ENCODE data around the gene JAM3. TPM values are rescaled to one million over a fixed set of nuclear protein-coding genes. Genes with fewer than 3 reads are reported as not detected.

The JAM3 gene
- total and polyA plus RNA-seq, 2 of the 8 experiments (the other 6 are each of a cell fraction or from before 2014, with no cell fraction given) = 19.6 to 42.8 TPM

DNA sequence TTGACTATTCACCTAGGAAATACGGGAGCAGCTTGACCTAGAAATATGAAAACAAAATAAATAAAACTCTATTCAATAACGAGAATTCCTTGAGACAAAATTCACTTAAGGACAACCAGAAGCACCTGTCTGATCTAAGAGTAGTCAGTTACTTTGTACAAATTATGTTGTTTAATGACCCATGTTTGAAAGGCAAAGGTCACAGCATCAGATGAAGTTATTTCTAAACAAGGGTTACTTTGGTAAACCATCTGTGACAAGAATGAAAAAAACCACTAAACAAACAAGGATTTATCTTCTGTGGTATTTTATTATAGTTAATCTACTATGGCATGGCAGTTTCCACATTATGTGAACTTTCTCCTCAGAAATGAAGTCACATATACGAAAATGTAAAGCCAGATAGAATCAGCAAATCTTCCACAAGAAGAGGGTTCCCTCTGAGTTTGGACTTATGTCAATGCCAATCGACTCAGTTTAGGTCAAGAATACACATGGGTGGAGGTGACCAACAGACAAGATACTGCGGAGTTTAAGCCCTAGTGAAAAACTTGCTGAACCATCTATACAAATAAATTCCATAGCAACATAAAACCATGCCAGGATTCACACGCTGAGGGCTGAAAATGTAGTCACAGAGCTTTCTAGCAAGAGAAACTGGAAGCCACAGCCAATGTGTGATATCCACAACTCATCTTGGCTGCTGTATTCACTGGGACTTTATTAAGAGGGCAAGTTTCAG lies 101.5 kb downstream of the JAM3 start (continued):
- TF ChIP-seq, protein P1, sequence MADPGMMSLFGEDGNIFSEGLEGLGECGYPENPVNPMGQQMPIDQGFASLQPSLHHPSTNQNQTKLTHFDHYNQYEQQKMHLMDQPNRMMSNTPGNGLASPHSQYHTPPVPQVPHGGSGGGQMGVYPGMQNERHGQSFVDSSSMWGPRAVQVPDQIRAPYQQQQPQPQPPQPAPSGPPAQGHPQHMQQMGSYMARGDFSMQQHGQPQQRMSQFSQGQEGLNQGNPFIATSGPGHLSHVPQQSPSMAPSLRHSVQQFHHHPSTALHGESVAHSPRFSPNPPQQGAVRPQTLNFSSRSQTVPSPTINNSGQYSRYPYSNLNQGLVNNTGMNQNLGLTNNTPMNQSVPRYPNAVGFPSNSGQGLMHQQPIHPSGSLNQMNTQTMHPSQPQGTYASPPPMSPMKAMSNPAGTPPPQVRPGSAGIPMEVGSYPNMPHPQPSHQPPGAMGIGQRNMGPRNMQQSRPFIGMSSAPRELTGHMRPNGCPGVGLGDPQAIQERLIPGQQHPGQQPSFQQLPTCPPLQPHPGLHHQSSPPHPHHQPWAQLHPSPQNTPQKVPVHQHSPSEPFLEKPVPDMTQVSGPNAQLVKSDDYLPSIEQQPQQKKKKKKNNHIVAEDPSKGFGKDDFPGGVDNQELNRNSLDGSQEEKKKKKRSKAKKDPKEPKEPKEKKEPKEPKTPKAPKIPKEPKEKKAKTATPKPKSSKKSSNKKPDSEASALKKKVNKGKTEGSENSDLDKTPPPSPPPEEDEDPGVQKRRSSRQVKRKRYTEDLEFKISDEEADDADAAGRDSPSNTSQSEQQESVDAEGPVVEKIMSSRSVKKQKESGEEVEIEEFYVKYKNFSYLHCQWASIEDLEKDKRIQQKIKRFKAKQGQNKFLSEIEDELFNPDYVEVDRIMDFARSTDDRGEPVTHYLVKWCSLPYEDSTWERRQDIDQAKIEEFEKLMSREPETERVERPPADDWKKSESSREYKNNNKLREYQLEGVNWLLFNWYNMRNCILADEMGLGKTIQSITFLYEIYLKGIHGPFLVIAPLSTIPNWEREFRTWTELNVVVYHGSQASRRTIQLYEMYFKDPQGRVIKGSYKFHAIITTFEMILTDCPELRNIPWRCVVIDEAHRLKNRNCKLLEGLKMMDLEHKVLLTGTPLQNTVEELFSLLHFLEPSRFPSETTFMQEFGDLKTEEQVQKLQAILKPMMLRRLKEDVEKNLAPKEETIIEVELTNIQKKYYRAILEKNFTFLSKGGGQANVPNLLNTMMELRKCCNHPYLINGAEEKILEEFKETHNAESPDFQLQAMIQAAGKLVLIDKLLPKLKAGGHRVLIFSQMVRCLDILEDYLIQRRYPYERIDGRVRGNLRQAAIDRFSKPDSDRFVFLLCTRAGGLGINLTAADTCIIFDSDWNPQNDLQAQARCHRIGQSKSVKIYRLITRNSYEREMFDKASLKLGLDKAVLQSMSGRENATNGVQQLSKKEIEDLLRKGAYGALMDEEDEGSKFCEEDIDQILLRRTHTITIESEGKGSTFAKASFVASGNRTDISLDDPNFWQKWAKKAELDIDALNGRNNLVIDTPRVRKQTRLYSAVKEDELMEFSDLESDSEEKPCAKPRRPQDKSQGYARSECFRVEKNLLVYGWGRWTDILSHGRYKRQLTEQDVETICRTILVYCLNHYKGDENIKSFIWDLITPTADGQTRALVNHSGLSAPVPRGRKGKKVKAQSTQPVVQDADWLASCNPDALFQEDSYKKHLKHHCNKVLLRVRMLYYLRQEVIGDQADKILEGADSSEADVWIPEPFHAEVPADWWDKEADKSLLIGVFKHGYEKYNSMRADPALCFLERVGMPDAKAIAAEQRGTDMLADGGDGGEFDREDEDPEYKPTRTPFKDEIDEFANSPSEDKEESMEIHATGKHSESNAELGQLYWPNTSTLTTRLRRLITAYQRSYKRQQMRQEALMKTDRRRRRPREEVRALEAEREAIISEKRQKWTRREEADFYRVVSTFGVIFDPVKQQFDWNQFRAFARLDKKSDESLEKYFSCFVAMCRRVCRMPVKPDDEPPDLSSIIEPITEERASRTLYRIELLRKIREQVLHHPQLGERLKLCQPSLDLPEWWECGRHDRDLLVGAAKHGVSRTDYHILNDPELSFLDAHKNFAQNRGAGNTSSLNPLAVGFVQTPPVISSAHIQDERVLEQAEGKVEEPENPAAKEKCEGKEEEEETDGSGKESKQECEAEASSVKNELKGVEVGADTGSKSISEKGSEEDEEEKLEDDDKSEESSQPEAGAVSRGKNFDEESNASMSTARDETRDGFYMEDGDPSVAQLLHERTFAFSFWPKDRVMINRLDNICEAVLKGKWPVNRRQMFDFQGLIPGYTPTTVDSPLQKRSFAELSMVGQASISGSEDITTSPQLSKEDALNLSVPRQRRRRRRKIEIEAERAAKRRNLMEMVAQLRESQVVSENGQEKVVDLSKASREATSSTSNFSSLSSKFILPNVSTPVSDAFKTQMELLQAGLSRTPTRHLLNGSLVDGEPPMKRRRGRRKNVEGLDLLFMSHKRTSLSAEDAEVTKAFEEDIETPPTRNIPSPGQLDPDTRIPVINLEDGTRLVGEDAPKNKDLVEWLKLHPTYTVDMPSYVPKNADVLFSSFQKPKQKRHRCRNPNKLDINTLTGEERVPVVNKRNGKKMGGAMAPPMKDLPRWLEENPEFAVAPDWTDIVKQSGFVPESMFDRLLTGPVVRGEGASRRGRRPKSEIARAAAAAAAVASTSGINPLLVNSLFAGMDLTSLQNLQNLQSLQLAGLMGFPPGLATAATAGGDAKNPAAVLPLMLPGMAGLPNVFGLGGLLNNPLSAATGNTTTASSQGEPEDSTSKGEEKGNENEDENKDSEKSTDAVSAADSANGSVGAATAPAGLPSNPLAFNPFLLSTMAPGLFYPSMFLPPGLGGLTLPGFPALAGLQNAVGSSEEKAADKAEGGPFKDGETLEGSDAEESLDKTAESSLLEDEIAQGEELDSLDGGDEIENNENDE (IDR thresholded peaks at IDR 0.05; ENCODE audit: insufficient replicate concordance, low read length) = no peak
- TF ChIP-seq, protein P2, sequence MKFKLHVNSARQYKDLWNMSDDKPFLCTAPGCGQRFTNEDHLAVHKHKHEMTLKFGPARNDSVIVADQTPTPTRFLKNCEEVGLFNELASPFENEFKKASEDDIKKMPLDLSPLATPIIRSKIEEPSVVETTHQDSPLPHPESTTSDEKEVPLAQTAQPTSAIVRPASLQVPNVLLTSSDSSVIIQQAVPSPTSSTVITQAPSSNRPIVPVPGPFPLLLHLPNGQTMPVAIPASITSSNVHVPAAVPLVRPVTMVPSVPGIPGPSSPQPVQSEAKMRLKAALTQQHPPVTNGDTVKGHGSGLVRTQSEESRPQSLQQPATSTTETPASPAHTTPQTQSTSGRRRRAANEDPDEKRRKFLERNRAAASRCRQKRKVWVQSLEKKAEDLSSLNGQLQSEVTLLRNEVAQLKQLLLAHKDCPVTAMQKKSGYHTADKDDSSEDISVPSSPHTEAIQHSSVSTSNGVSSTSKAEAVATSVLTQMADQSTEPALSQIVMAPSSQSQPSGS (IDR thresholded peaks at IDR 0.05; ENCODE audit: low read length) = no peak
- TF ChIP-seq CBX5 (IDR thresholded peaks at IDR 0.05; ENCODE audit: low read depth, low read length) = no peak
- no peak for TF ChIP-seq POLR2AphosphoS5 (IDR thresholded peaks at IDR 0.05; ENCODE audit: low read depth, low read length)
- no peak for TF ChIP-seq BRCA1 (IDR thresholded peaks at IDR 0.05; ENCODE audit: low read depth, low read length)
- no peak for TF ChIP-seq SIX5 (IDR thresholded peaks at IDR 0.05; ENCODE audit: low read depth, low read length)
- no peak for TF ChIP-seq CEBPB (IDR thresholded peaks at IDR 0.05; ENCODE audit: low read depth, low read length)

Data from H1 (cell line).